Measurements from ENCODE around the gene RNF207. TPM values are rescaled to one million over a fixed set of nuclear protein-coding genes. Genes with fewer than 3 reads are reported as not detected.

The RNF207 gene
- total RNA-seq, 4 donors from 2014 or later: 3.0 to 34.1 (median 18.3) TPM

Other genes with a start within 250 kb of the RNF207 start
- gene NPHP4, start 213.7 kb upstream of the RNF207 start, total RNA-seq: 1 to 10 TPM; 5.7 to 9.7 (median 6.2) TPM
- 10 to 100 TPM; 10.9 to 12.6 (median 11.7) TPM for gene KCNAB2, start 160.2 kb upstream of the RNF207 start, total RNA-seq
- 10 to 100 TPM in 2 of 4 donors, 1 to 10 TPM in 2; 4.4 to 34.9 (median 9.2) TPM for gene CHD5, start 25.8 kb upstream of the RNF207 start, total RNA-seq
- gene RPL22, start 6.5 kb upstream of the RNF207 start, total RNA-seq: 100 to 1,000 TPM; 126 to 281 (median 227) TPM
- 10 to 100 TPM; 53.4 to 91.3 (median 85.0) TPM for gene ICMT, start 29.8 kb downstream of the RNF207 start, total RNA-seq
- gene HES3, start 38.1 kb downstream of the RNF207 start, total RNA-seq: not detected
- gene GPR153, start 55.0 kb downstream of the RNF207 start, total RNA-seq: 1 to 10 TPM; 2.6 to 8.9 (median 6.2) TPM
- 10 to 100 TPM; 22.3 to 32.5 (median 25.0) TPM for gene ACOT7, start 187.6 kb downstream of the RNF207 start, total RNA-seq
- gene HES2, start 213.8 kb downstream of the RNF207 start, total RNA-seq: 1 to 10 TPM in 1 of 4 donors, not detected in 3; 7.3 TPM
- gene ESPN, start 218.7 kb downstream of the RNF207 start, total RNA-seq: under 1 TPM in 3 of 4 donors, not detected in 1; 0.47 to 0.92 (median 0.81) TPM